Amygdala (tissue), 56 donors: Measurements from ENCODE around the gene PDPK1.
A peak's percentile ranks its signal among the peaks of the same experiment; 100 is the strongest.

Source experiments
- DNase-seq, 56 donors: peaks; one replicate each; lab custom pipeline; 2025; lab: John Stamatoyannopoulos, UW

The PDPK1 gene

DNA sequence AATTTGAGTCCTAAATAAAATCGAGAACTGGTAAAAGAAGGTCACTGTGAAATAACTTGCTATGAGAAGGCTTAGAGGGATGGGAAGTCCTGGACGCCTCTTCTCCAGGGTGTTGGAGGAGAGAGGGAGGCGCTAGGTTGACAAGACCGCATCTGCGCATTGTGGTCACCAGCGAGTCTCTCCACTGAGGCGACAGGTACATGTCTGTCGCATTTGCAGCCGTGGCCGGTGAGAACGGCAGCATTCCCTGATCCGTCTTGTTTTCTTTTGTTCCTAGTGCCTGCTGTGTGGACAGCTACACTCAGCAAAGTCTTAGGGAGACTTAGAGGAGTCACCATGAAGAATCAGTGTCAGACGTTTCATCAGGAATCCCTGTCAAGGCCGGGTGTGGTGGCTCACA is 32.1 kb upstream of the PDPK1 start:
- no peak for DNase-seq

GRCh38 chr16:2507052-2507659 is 30.7 kb upstream of the PDPK1 start:
- DNase-seq = peak in 4 of 56 donors; percentile 9 to 33 (median 28)

GRCh38 chr16:2507665-2508064 is 30.2 kb upstream of the PDPK1 start:
- no peak for DNase-seq

DNA sequence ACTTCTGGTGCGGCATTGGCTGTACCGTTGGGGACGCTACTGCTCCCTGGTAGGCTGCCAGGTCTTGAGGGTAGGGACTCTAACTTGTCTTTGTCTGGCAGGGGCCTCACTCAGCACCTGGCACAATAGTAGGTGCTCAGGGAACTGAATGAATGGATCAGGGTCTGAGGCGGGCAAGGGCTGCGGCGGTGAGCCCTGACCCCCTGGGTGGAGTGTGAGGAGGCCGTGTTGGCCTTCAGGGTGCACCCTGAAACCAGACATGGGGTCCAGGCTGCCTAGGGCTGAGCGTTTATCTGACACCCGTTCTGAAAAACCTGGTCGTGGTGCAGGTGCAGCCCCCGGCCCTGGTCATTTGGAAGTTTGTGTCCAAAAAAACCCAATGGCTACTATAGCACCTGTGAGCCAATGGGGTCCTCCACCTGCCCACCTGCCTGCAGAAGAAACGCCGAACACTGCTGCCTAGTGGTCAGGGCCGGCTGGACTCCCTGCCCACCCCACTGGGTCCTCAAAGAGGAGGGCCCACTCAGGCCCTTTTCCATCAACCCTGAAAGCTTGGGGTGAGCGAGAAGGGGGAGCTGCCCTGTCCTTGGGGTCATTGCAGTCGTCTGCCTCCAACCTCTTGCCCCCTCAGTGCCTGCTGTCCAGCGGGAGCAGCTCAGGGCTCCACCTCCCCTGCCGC is 29.0 kb upstream of the PDPK1 start:
- no peak for DNase-seq

- peak in 21 of 56 donors; percentile 24 to 69 (median 38) for DNase-seq
Observed at GRCh38 chr16:2511128-2511800, 26.6 kb upstream of the PDPK1 start.

DNA sequence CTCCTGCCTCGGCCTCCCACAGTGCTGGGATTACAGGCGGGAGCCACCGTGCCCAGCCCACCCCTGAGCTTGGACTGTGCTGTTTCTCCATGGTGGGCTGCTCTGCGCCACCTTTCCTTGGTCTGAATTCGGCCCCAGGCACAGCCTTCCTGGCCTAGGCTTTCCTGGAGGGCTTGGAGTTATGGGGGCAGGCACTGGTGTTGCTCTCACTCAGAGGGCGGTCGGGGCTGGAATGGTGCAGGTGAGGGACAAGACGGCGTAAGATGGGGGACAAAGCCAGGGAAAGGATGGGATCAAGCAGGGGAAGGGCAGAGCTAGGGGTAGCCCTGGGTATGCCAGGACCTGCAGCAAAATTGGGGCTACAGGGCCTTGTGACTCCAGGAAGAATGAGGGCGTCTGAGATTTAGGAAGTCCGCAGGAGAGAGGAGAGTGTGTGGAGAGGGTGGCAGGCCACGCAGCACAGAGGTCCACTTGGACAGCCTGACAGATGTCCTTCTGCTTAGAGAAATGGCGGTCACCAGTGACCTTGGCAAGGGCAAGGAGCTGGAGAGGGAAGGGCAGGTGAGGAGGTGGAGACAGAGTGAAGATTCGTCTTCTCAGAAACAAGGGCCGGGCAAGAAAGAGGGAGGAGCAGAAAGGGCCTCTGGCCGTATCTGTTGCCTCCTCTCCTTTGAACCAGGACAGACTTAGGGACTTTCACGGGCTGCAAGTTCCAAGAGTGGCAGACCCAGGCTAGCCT is 25.7 kb upstream of the PDPK1 start:
- DNase-seq = no peak

DNA sequence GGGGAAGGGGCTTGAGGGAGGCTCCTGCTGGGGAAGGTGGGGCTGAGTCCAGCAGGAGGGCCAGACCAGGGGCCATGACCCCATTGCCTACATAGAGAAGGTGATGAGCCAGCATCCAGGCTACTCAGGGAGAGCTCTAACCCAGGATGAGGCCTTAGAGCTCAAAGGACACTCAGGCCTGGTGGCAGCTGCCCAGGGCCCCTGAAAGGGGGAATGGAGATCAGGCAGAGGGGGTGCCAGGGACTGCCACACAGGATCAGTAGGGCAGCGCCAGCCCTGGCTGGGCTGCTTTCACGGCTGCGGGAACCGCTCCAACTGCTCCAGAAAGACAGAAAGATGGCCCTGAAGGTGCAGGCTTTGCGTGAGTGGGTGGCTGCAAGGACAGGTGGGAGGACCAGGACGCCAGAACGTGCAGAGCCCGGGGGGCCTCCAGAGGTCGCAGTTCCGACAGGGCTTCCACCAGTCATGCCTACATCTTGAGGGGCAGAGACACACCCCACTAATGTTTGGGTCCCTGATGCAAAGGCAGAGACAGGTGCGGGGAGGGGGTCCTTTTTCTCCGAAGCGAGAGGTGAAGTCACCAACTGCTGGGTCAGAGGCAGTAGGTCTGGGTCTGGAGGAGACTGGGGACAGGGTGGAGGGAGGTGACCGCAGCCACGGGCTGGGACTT is 25.0 kb upstream of the PDPK1 start:
- DNase-seq = peak in 1 of 56 donors; percentile 8

DNA sequence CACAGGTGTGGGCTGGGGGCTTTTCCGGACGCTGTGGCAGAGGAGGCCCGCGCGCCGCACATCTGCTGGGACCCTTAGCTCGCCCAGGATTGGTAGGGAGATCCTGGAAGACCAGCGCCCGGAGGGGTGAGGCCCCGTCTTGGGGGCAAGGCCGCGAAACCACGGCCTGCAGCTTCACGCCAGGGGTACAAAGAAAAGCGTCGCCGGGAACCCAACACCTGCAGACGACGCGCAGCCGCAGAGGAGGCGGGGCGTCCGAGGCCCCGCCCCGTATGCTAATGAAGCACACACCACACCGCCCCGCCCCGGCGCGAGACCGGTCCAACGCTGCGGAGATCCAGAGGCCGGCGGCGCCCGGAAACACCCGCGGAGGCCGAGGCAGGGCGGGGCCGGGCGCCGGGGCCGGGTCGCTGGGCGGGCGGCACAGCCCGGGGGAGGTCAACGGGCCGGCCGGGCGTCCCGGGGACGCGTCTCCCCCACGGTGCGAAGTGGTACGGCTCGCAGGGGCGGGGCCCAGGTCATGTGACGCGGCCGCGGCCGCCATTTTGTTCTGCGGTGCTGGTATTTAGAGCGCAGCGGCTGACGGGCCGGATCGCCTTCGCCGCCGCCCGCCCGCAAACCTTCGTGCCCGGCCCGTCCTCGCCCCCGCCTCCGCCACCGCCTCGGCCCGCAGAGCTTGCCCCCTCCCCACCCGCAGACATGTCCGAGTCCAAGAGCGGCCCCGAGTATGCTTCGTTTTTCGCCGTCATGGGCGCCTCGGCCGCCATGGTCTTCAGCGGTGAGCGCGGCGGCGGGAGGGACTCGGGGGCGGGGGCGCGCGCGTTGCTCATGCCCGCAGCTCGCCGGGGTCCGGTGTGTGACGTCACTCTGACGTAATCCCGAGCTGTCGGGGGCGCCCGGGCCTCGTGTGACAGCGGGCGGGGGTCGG is 24.2 kb upstream of the PDPK1 start, which contains the start of gene ATP6V0C:
ATP6V0C (plus strand) TSS at position 548 of the 928 bp plus-strand sequence; CDS start at position 700, 152 bp downstream.
- DNase-seq = peak; percentile 52 to 97 (median 89)

GRCh38 chr16:2514333-2515179 is 23.3 kb upstream of the PDPK1 start:
- DNase-seq = peak in 1 of 56 donors; percentile 83

GRCh38 chr16:2515180-2515851 is 22.5 kb upstream of the PDPK1 start:
- no peak for DNase-seq

DNA sequence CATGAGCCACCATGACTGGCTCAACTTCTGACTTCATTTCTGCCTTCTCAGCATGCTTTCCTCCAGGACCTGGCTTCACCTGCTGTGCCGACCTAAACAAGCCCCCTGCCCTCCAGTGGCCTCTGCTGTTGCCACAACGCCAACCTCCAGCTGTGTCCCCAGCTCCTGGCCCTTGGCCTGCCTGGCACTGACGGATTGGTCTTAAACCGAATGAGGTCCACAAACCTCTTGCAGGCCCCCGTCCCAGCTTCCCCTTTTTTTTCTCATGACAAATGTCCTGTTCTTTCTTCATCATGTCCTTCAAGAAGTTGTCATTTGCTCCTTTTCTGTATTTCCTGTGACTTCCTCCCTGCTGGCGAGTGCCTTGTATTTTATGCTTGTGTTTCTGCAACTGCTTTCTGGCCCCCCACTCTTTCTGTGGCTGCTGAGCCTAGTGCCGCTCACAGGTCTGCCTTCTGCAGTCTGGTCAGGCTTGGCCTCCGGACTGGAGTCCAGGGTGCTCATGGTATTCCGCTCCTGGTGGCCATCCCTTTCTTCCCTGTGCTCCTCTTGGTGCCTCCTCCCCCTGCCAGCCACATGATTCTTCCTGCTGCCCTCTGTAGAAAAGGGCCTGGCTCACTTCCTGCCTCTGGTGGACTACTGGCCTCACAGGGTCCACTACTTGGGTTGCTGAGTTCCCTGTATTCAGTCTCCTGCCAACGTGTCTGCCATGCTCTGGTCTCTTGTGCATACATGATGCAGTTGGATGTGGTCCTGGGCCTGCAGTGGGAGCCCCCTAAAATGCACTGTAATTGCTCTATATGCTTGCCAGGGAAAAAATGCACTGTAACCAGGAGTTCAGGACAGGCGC is 21.2 kb upstream of the PDPK1 start:
- peak in 7 of 56 donors; percentile 17 to 55 (median 30) for DNase-seq

DNA sequence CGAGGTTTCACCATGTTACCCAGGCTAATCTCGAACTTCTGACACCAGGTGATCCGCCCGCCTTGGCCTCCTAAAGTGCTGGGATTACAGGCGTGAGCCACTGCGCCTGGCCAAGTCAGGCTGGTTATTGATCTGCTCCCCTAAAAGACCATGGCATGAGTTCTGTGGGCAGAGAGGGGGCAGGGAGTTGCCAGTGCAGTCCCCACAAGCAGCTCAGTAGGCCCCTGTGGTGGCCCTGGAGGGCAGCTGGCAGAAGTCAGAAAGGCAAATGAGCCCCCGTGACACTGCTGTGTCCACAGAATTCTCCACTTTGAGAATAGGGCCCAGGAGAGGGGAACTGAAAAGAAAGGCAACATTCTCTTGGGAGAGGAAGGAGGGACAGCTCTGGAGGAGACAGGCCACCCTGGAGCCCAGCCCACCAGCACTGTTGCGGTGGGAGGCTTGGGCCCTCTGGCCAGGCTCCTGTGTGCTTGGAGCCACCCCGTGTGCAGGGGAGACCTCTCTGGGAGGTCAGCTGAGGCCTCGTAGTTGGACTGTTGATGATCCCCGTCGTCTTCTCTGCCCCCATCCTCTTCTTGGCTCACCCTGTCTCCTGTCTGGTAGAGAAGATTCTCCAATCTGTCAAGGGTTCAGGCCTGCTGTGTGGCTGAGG is 19.7 kb upstream of the PDPK1 start:
- no peak for DNase-seq

DNA sequence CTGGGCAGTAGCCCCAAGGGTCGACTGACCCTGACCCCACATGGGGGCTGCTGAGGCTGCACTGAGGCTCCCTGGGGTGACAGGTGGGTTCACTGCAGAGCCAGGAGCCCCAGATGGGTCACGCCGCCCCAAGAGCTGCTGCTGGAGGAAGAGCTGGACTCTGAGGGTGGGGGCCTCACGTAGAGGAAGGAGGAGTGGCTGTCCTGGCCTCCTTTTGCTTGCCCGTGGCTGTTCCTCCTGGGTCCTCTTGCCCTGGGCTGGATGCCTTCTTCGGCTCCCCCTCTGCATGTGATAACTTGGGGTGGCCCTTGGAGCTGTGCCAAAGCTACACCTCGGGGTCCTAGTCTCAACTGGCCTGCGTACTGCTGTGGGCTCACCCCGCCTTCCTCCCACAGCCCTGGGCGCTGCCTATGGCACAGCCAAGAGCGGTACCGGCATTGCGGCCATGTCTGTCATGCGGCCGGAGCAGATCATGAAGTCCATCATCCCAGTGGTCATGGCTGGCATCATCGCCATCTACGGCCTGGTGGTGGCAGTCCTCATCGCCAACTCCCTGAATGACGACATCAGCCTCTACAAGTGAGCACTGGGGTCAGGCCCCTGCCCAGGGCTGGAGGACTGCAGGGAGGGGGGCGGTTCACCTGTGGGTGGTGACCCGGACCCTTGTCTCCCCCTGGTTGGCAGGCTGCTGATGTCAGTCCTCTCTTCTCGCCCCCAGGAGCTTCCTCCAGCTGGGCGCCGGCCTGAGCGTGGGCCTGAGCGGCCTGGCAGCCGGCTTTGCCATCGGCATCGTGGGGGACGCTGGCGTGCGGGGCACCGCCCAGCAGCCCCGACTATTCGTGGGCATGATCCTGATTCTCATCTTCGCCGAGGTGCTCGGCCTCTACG is 18.8 kb upstream of the PDPK1 start:
- DNase-seq = peak in 1 of 56 donors; percentile 48

GRCh38 chr16:2519711-2520080 is 18.1 kb upstream of the PDPK1 start:
- no peak for DNase-seq

- peak in 55 of 56 donors; percentile 35 to 96 (median 79) for DNase-seq
Observed at GRCh38 chr16:2520097-2520783, 17.6 kb upstream of the PDPK1 start, which contains the start of gene AMDHD2. Gene AMDHD2, plus strand, starts transcription at chr16:2520371. Its CDS starts 88 bp downstream, at chr16:2520459.
